Measurements from ENCODE around the gene SP7.

DNA sequence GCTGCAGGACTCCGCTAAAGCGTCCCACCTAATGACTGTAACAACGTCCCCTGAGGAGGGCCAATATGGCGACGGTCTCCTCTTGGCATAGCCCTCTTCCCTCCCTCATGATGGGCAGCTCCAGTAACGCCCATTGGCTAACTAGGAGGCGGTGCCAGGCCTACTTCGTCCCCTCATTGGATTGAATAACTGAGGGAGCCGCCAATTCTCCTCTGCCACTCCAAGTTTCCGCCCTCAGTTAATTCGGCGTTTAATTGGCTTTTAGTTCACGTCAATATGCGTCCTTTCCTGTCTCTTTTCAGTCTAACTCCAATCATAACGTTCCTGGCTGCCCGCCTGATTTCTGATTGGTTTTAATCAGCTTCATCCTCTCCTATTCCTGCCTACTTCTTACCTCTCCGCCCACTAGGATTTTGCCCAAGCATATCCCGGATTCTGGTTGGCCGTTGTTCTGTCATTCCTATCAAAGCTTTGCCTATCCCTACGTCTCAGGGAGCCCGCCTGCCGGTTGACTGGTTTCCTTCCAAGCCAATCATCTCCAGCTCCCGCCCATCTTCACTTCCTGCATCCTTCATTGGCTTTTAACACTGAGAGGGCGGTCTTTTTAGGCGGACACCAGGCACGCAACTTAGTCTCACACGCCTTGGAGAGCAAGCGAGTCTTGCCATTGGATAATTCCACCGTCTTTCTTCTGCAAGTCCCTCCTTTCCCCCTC lies 43.4 kb upstream of the SP7 start:
- TF ChIP-seq POLR2A (IDR thresholded peaks at IDR 0.05) (peak; percentile 89), POLR2AphosphoS5 (IDR thresholded peaks at IDR 0.05) (peak; percentile 95 to 99 (median 99))
- TF ChIP-seq, protein P1, sequence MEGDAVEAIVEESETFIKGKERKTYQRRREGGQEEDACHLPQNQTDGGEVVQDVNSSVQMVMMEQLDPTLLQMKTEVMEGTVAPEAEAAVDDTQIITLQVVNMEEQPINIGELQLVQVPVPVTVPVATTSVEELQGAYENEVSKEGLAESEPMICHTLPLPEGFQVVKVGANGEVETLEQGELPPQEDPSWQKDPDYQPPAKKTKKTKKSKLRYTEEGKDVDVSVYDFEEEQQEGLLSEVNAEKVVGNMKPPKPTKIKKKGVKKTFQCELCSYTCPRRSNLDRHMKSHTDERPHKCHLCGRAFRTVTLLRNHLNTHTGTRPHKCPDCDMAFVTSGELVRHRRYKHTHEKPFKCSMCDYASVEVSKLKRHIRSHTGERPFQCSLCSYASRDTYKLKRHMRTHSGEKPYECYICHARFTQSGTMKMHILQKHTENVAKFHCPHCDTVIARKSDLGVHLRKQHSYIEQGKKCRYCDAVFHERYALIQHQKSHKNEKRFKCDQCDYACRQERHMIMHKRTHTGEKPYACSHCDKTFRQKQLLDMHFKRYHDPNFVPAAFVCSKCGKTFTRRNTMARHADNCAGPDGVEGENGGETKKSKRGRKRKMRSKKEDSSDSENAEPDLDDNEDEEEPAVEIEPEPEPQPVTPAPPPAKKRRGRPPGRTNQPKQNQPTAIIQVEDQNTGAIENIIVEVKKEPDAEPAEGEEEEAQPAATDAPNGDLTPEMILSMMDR (IDR thresholded peaks at IDR 0.05) = no peak

All from breast epithelium (tissue), 3 donors.